Stimulated activated CD4-positive, alpha-beta T cell treated with anti-CD3 and anti-CD28 coated beads, Interleukin-12 subunit alpha, Interleukin-12 subunit beta, amount 100 ng/mL, for 24 hours (primary cell): ENCODE measurements around the gene BBX.
"Not testable (repeated sequence)": the region's sequence is repeated elsewhere in the genome, so short reads cannot be mapped to it uniquely, and the experiment has no call there.

ENCODE experiments used
- DNase-seq, 2 experiments: peaks; one replicate each; pipeline ENCODE4 v3.0.0-alpha.2; 2020; ENCODE audit warnings: low read depth in 2 of 2

BBX gene

GRCh38 chr3:107803170-107803569 lies 280.4 kb downstream of the BBX start:
- no peak for DNase-seq

DNA sequence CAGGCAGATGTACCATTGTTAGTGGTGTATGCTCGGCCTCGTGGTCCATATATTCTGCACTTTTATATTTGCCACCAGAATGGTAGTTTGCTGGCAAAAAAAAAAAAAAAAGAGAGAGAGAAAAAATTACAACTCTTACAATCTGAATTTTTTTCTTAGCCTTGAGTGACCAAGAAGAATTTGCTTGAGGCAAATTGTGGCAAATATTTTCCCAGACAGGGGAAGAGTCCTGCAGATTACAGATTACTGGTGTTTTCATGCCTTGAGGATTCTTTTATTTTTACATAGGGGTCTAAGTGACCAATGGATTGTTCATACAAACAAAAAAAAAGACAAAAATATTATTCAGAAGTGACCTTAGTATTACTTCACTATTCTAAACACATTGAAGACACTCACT lies 283.3 kb downstream of the BBX start:
- no peak for DNase-seq

DNA sequence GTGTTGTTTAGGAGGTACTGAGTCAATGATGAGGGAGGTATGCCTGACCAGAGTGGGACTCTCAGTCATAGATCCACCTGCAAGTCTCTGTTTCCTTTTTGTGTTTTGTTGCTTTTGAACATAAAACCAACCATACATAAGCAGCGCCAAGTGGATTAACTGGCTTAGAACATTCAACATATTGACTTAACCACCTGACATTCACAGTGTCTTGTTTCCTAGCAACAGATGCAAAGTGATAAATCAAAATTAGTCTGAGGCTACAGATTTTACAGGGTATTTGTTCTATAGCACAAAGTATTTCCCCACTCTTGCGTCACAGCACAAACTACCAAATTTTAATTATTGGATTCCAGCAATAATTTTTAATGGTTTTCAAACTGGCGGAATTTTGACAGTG lies 283.8 kb downstream of the BBX start:
- DNase-seq: no peak

GRCh38 chr3:107810171-107811071 lies 287.7 kb downstream of the BBX start:
- DNase-seq: no peak

DNA sequence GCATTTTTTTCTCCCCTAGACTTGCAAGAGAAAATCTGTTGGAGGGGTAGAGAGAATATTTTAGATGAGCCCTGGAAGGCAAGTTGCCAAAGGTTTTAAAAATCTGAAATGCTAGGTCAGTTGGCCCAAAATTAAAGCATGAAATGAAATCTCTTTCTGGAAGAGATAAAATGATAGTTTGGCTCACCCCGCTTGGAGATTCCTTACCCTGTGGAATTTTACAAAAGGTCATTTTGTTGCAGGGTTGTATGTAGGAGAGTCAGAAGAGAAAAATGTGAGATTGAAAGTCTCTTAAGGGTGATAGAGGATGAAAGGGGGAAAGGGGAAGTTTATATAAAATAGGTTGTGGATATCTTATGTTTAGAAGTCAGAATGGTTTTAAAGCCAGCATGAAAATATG lies 290.3 kb downstream of the BBX start:
- DNase-seq: no peak

GRCh38 chr3:107816107-107816506 lies 293.3 kb downstream of the BBX start:
- no peak for DNase-seq

DNA sequence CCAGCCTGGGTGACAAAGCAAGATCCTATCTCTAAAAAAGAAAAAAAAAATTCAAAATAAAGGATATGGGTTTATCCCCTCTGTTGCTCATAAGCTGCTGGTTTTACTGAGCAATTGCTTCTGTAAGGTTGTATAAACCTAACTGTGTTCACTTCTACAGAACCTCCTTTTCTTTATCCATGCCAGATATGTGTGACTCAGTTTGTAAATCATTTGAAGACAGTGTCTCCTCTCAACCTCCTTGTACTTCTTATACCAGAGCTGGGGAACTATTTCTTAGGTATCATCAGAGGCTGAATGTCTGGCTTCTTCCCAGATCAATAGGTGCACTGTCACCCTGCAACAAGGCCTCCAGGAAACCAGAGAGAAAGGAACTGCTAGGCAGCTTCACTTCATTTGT lies 294.3 kb downstream of the BBX start:
- no peak for DNase-seq

DNA sequence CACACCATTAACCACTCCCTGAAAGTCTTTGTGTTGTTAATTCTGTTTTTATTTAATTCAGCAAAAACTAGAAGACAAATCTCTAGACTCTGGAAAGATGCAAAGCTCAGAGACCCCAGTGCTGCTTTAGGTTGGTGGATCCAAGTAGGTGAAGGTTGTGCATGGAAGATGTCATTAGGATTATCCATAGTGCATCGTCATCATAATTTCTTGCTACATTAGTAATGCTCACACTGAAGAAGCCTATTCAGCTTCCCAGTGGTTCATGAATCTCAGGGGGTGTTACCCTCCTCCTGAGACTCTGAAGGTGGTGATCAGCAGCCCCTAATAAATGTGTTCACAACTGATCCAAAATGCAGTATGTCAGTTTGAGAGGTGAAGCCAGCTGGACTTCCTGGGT lies 295.3 kb downstream of the BBX start:
- no peak for DNase-seq

- DNase-seq: no peak
These were observed 296.9 kb downstream of the BBX start for GRCh38 chr3:107819656-107820055.

DNA sequence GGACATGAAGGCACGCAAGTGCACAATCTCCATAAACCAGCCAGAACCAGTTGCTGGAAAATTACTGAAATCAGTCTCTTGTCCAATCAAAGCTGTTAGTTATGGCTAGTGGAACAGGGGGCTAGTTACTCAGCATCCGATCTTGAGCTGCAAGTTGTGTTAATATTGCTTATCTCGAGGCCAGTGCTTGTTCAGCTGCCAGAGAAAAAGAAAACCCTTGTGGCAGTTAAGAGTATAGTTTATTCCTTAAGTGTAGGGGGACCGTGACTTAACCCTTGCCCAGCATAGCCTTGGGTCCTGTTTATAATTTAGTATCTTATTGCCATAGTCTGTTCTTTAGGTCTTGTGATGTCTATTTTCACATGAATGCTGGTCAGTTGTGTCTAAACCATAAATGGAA lies 299.5 kb downstream of the BBX start:
- no peak for DNase-seq

DNA sequence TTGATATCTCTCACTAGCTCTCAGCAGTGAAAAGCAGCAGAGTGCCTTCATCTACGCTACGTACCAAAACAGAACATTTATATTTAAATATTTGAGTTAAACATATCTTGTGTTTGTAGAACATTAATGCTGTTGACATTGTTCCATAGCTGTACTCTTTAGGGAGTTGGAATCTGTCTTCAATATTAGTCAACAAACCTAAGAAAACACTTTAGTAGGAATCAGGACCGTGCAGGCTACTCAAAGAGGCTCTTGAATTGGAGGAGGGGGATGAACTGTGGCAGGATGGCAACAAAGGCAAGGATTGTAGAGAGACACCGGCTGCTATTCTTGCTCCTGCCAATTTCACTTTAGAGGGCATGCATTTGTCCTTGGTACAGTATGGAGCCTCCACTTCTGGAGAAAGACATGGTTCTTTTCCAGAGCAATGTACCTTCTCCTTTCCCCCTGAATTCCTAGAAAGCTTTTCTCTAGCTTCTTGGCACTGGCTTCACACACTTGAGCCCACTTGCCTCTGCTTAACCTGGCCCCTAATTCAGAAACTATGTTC lies 302.1 kb downstream of the BBX start:
- DNase-seq: no peak

DNA sequence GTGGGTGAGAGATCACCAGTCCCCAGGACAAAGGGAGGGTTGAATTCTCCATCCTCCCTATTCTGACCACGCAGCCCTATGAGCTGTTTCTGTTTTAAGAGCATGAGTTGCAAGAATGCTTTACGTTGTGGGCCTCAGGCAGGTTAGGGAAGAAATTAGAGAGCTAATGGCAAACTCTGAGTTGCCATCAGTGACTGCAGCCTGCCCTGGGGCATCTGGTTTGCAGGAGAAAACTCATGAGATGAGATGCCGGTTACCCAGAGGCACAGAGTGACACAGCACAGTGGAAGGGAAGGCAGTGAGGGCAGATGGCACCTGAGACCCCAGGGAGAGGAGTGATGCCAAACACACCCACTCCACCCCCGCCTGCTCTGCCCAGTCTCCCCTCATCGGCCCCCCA lies 302.8 kb downstream of the BBX start:
- DNase-seq: no peak

DNA sequence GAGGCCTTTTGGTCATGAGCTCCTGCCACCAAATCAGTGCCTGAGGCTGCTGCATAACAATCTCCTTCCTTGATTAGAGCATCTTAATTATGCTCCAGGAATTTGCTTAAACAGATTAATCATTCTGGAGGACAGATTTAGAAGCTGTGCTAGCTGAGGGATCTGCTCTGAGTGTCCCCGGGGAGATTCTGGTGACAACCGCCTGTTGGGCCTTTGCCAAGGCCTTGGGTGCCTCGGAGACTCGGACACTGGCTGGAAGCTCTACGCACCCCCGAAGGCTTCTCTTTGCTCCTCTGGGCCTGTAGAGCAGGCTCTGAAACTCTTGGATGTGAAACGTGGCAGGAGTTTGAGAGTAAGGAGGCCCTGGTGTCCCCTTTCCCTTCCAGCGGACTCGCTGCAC lies 304.0 kb downstream of the BBX start:
- no peak for DNase-seq

DNA sequence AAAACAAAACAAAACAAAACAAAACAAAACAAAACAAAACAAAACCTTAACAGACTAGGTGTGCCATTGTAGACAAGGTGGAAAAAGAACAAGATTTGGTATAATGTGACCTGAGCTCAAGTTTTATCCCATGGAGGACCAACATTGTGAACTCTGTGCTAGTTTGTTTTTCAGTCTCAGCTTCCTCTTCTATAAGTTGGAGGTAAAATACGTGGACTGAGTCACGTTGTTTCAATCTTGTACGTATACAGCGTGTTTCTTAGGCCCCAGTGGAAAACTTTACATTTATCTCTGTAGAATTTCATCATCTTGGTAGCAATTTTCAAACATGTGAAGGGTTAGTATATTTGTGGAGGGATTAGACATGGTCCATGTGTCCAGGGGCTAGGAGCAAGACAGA lies 306.4 kb downstream of the BBX start:
- no peak for DNase-seq

DNA sequence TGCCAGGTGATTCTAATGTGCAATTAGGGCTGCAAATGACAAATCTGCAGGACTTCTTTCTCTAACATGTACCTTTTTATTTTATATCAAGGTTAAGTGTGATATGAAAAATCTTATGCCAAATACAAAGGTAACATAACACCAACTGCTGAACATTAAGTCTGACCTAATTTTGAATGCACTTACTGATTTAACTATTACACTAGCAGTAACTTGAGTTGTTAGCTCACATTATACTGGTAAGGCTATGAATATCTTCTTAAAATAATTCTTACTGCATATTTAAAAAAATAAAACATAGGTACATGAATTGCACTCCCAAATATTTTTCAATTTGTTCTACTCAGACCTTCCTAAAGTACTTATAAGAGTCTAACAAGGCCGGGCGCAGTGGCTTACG lies 308.8 kb downstream of the BBX start:
- no peak for DNase-seq

DNA sequence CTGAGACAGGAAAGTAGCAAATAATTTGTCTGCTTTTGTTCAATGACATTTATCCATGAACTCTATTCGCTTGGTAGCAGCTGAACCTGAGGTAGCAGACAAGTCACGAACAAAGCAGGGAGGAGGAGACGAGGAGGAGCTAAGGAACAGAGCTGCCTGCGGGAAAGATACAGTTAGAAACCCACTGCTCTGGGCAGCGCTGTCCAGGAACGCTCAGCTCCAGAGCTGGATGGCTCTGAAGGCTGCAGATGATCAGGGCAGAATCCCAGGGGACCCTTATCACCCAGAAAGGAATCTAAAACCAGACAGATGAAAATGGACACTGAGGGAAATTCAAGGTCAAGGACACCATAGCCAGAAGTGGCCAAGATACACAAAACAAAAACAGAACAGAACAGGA lies 310.3 kb downstream of the BBX start:
- DNase-seq: no peak

GRCh38 chr3:107833722-107834416 lies 311.1 kb downstream of the BBX start:
- DNase-seq: no peak

DNA sequence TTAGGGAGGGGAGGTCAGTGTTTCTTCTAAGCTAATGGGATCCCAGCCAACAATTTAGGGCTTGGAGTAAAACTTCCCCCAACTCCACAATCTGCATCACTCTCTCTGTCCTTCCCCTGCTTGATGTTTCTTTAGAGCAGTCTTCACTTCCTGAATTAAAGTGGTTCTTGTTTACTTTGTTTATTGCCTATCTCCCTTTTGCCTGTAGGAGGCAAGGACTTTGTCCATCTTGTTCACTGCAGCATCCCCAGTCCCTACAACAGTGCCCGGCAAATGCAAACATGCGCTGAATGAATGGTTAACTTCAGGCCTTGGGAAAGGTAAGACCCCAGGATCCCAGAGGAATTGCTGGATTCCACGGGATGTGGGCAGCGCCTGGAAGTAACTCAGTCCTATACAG lies 312.2 kb downstream of the BBX start:
- not testable (repeated sequence) for DNase-seq

GRCh38 chr3:107837895-107838612 lies 315.3 kb downstream of the BBX start:
- DNase-seq: no peak

- no peak for DNase-seq
These were observed 319.1 kb downstream of the BBX start for GRCh38 chr3:107841831-107842230.

- DNase-seq: no peak
These were observed 320.2 kb downstream of the BBX start for GRCh38 chr3:107842940-107843339.
